Suprapubic skin (tissue), 4 donors: Measurements from ENCODE around the gene CDKN2A. TPM values are rescaled to one million over a fixed set of nuclear protein-coding genes. Genes with fewer than 3 reads are reported as not detected.

Experiments
- DNase-seq, 2 donors: peaks; one replicate each; pipeline ENCODE4 v3.0.0-alpha.2; 2019; ENCODE audit warnings: low spot score in 2 of 2
- H3K27ac ChIP-seq: fragments of 200-600 bp; sonication (generic); one replicate; pipeline ENCODE4 v1.5.1; 2019
- H3K27me3 ChIP-seq: fragments of 200-600 bp; sonication (generic); one replicate; pipeline ENCODE4 v1.5.1; 2019
- H3K36me3 ChIP-seq: fragments of 200-600 bp; sonication (generic); one replicate; pipeline ENCODE4 v1.5.1; 2019
- H3K4me1 ChIP-seq: fragments of 200-600 bp; sonication (generic); one replicate; pipeline ENCODE4 v1.5.1; 2019
- H3K4me3 ChIP-seq: fragments of 200-600 bp; sonication (generic); one replicate; pipeline ENCODE4 v1.5.1; 2019; ENCODE audit warnings: mild to moderate bottlenecking
- H3K9me3 ChIP-seq: fragments of 200-600 bp; sonication (generic); one replicate; pipeline ENCODE4 v1.5.1; 2019
- CTCF ChIP-seq, 2 donors: fragments of 200-600 bp in 1 of 2; fragments of 450-650 bp in 1 of 2; sonication (generic) in 1 of 2; IDR thresholded peaks; one replicate each; pipeline ENCODE4 v1.5.1; 2016 to 2019; ENCODE audit warnings: antibody characterized with exemption in 2 of 2, mild to moderate bottlenecking in 1 of 2, moderate library complexity in 1 of 2
- EP300 ChIP-seq: sonication (generic); formaldehyde crosslinking; IDR thresholded peaks from one replicate; pipeline ENCODE4 v1.6.1; 2017; ENCODE audit warnings: antibody characterized with exemption
- POLR2A ChIP-seq, 2 donors: fragments of 450-650 bp; IDR thresholded peaks; one replicate each; pipeline ENCODE4 v1.6.1; 2017; ENCODE audit warnings: antibody characterized with exemption in 2 of 2, mild to moderate bottlenecking in 2 of 2, moderate library complexity in 2 of 2
- POLR2AphosphoS5 ChIP-seq, 3 donors: sonication (generic); formaldehyde crosslinking; IDR thresholded peaks; one replicate each; pipeline ENCODE4 v1.6.1; 2017; ENCODE audit warnings: antibody characterized with exemption in 3 of 3
- WGBS: methylation state at CpG from one replicate; pipeline ENCODE4 v1.1.5; 2018; 5-methylcytosine and 5-hydroxymethylcytosine counted together
- total RNA-seq, 4 donors: library from RNA; depleted of rRNA; stranded (reverse); fragments of >200 nt; gene quantifications; one replicate each; pipeline ENCODE4 v1.1.0, GENCODE V29; 2016

Gene CDKN2A
- total RNA-seq, result 1 to 10 TPM in 2 of 4 donors, not detected in 2; 2.0 to 3.4 TPM

- WGBS, result 25% methylated on average over 15 of the region's 53 CpGs
- H3K27ac ChIP-seq, result peak within 1 kb of the TSS; percentile 72
- TF ChIP-seq POLR2AphosphoS5 (IDR thresholded peaks at IDR 0.05), result no peak
- no peak for TF ChIP-seq EP300
- TF ChIP-seq POLR2A (IDR thresholded peaks at IDR 0.05), result no peak
- TF ChIP-seq CTCF (IDR thresholded peaks at IDR 0.05), result no peak
- H3K27me3 ChIP-seq, result peaks cover 46% of the 10 kb centered on the region
- H3K36me3 ChIP-seq, result no peaks in the 10 kb centered on the region
- peaks cover 10% of the 10 kb centered on the region for H3K4me1 ChIP-seq
- H3K4me3 ChIP-seq, result peak within 1 kb of the TSS; percentile 76
- no peak for DNase-seq
- H3K9me3 ChIP-seq, result no peaks in the 10 kb centered on the region
Observed at GRCh38 chr9:21993893-21994555, at the start of gene CDKN2A. Gene CDKN2A (minus strand): TSS chr9:21994392.

GRCh38 chr9:22043928-22044327 is 49.7 kb upstream of the CDKN2A start:
- H3K4me3 ChIP-seq, result no peak overlapping the region
- peaks cover 33% of the 10 kb centered on the region for H3K4me1 ChIP-seq
- WGBS, result 50% methylated on average over 3 of the region's 3 CpGs
- no peaks in the 10 kb centered on the region for H3K36me3 ChIP-seq
- no peak for DNase-seq
- no peak overlapping the region for H3K27ac ChIP-seq
- H3K9me3 ChIP-seq, result no peaks in the 10 kb centered on the region
- H3K27me3 ChIP-seq, result peaks cover 3% of the 10 kb centered on the region
- TF ChIP-seq EP300 (no peak), CTCF (IDR thresholded peaks at IDR 0.05) (no peak), POLR2A (IDR thresholded peaks at IDR 0.05) (no peak), POLR2AphosphoS5 (IDR thresholded peaks at IDR 0.05) (no peak)

GRCh38 chr9:22041775-22042174 is 47.6 kb upstream of the CDKN2A start:
- Histone ChIP-seq H3K4me1 (peaks cover 54% of the 10 kb centered on the region), H3K27ac (peak overlapping the region; percentile 62), H3K4me3 (no peak overlapping the region), H3K9me3 (no peaks in the 10 kb centered on the region), H3K36me3 (no peaks in the 10 kb centered on the region), H3K27me3 (no peaks in the 10 kb centered on the region)
- DNase-seq, result no peak
- TF ChIP-seq POLR2AphosphoS5 (IDR thresholded peaks at IDR 0.05) (peak in 1 of 3 donors; percentile 43), POLR2A (IDR thresholded peaks at IDR 0.05) (no peak)
- 28% methylated on average over 1 of the region's 1 CpG for WGBS

- peaks cover 57% of the 10 kb centered on the region for H3K4me1 ChIP-seq
- peak overlapping the region; percentile 62 for H3K27ac ChIP-seq
- H3K4me3 ChIP-seq, result no peak overlapping the region
- TF ChIP-seq POLR2A (IDR thresholded peaks at IDR 0.05) (no peak), POLR2AphosphoS5 (IDR thresholded peaks at IDR 0.05) (no peak), CTCF (IDR thresholded peaks at IDR 0.05) (no peak), EP300 (no peak)
- no peaks in the 10 kb centered on the region for H3K9me3 ChIP-seq
- no peak for DNase-seq
- H3K27me3 ChIP-seq, result no peaks in the 10 kb centered on the region
- H3K36me3 ChIP-seq, result no peaks in the 10 kb centered on the region
- 86% methylated on average over 1 of the region's 1 CpG for WGBS
Observed at GRCh38 chr9:22041344-22041743, 47.2 kb upstream of the CDKN2A start.

- no peak for DNase-seq
- Histone ChIP-seq H3K36me3 (no peaks in the 10 kb centered on the region), H3K9me3 (no peaks in the 10 kb centered on the region), H3K27ac (no peak overlapping the region), H3K4me1 (peaks cover 58% of the 10 kb centered on the region), H3K4me3 (no peak overlapping the region), H3K27me3 (no peaks in the 10 kb centered on the region)
- 38% methylated on average over 1 of the region's 1 CpG for WGBS
- no peak for TF ChIP-seq CTCF (IDR thresholded peaks at IDR 0.05)
- no peak for TF ChIP-seq EP300
Observed at GRCh38 chr9:22040760-22041159, 46.6 kb upstream of the CDKN2A start.

GRCh38 chr9:22039258-22039657 is 45.1 kb upstream of the CDKN2A start:
- peaks cover 69% of the 10 kb centered on the region for H3K4me1 ChIP-seq
- DNase-seq, result no peak
- H3K9me3 ChIP-seq, result no peaks in the 10 kb centered on the region

More at GRCh38 chr9:22039258-22039657, 45.1 kb upstream of the CDKN2A start:
- TF ChIP-seq POLR2AphosphoS5 (IDR thresholded peaks at IDR 0.05) (no peak), POLR2A (IDR thresholded peaks at IDR 0.05) (no peak), EP300 (no peak), CTCF (IDR thresholded peaks at IDR 0.05) (no peak)
- no peak overlapping the region for H3K27ac ChIP-seq
- H3K36me3 ChIP-seq, result no peaks in the 10 kb centered on the region
- no peak overlapping the region for H3K4me3 ChIP-seq
- 72% methylated on average over 3 of the region's 3 CpGs for WGBS
- no peaks in the 10 kb centered on the region for H3K27me3 ChIP-seq
